H1 (cell line): ENCODE data around the gene TGFBRAP1. TPM values are rescaled to one million over a fixed set of nuclear protein-coding genes. Genes with fewer than 3 reads are reported as not detected.

Experiments
- CTCF ChIA-PET: fragments of 300-600 bp; sonication (Branson Sonifier 250); formaldehyde crosslinking; loops from one replicate; lab custom pipeline; 2021; ENCODE audit not compliant: partially characterized antibody; lab: Charles Lee
- POLR2A ChIA-PET: fragments of 300-600 bp; sonication (Branson Sonifier 250); formaldehyde crosslinking; loops from one replicate; lab custom pipeline; 2021; ENCODE audit warnings: inconsistent platforms; ENCODE audit not compliant: partially characterized antibody; lab: Charles Lee
- DNase-seq, 2 experiments: peaks; one replicate each; pipeline versions ENCODE4 v3.0.0 to v3.0.0-alpha.2; 2010 to 2022; ENCODE audit warnings: low spot score in 2 of 2, low read depth in 1 of 2, mixed read lengths in 1 of 2
- FAIRE-seq: peaks from 2 replicates; lab custom pipeline; 2011; peaks lifted over from hg19 to GRCh38; lab: Jason Lieb, UNC
- H2AFZ ChIP-seq: 2 replicates; pipeline ENCODE4 v1.8.1; 2012; ENCODE audit warnings: low read length, inconsistent platforms
- H2AK5ac ChIP-seq: 2 replicates; pipeline ENCODE4 v1.6.1; 2013; ENCODE audit warnings: low read depth, low read length
- H2BK120ac ChIP-seq: replicated peaks from 2 replicates; pipeline ENCODE3; 2013; ENCODE audit warnings: low read depth, low read length, inconsistent platforms
- H2BK12ac ChIP-seq: 2 replicates; pipeline ENCODE4 v1.6.1; 2013; ENCODE audit warnings: low read depth, low read length
- H2BK15ac ChIP-seq: 2 replicates; pipeline ENCODE4 v1.6.1; 2013; ENCODE audit warnings: low read length
- H2BK20ac ChIP-seq: 2 replicates; pipeline ENCODE4 v1.6.1; 2013; ENCODE audit warnings: low read length
- H2BK5ac ChIP-seq: 2 replicates; pipeline ENCODE4 v1.6.1; 2013; ENCODE audit warnings: low read depth, low read length
- H3K14ac ChIP-seq: 2 replicates; pipeline ENCODE4 v1.6.1; 2013; ENCODE audit warnings: inconsistent platforms; ENCODE audit not compliant: insufficient read length
- H3K18ac ChIP-seq: 2 replicates; pipeline ENCODE4 v1.6.1; 2013; ENCODE audit warnings: low read length; ENCODE audit errors: extremely low read depth
- H3K23ac ChIP-seq: 2 replicates; pipeline ENCODE4 v1.6.1; 2013; ENCODE audit warnings: inconsistent platforms; ENCODE audit not compliant: insufficient read length
- H3K23me2 ChIP-seq: 2 replicates; pipeline ENCODE4 v1.6.1; 2013; ENCODE audit warnings: low read depth, low read length
- H3K27ac ChIP-seq: 2 replicates; pipeline ENCODE4 v1.6.1; 2011; ENCODE audit warnings: low read depth, low read length, inconsistent platforms
- H3K27me3 ChIP-seq, 4 experiments: replicated peaks in 1 of 4; 1 replicate in 1 of 4; 2 replicates in 3 of 4; pipeline versions ENCODE4 v1.6.1 to v1.8.1; 2011 to 2013; ENCODE audit warnings: low read length in 3 of 4, mild to moderate bottlenecking in 3 of 4, inconsistent platforms in 2 of 4, mixed read lengths in 2 of 4, moderate library complexity in 1 of 4; ENCODE audit not compliant: control insufficient read depth in 3 of 4, insufficient read depth in 3 of 4; ENCODE audit errors: extremely low read depth in 1 of 4
- H3K36me3 ChIP-seq, 4 experiments: 2 replicates each; pipeline versions ENCODE4 v1.6.1 to v1.8.1; 2011 to 2013; ENCODE audit warnings: mild to moderate bottlenecking in 4 of 4, low read length in 3 of 4, moderate library complexity in 2 of 4, control low read depth in 1 of 4, inconsistent platforms in 1 of 4; ENCODE audit not compliant: insufficient read depth in 4 of 4, control insufficient read depth in 2 of 4
- H3K4ac ChIP-seq: replicated peaks from 2 replicates; pipeline ENCODE3; 2013; ENCODE audit warnings: low read length, low read depth, mixed read lengths, inconsistent platforms; ENCODE audit not compliant: insufficient read length
- H3K4me1 ChIP-seq, 4 experiments: replicated peaks in 1 of 4; 1 replicate in 1 of 4; 2 replicates in 3 of 4; pipeline versions ENCODE4 v1.6.1 to v1.8.1; 2011 to 2013; ENCODE audit warnings: low read length in 3 of 4, inconsistent platforms in 2 of 4, mixed read lengths in 1 of 4; ENCODE audit not compliant: insufficient read depth in 4 of 4, control insufficient read depth in 3 of 4
- H3K4me2 ChIP-seq, 2 experiments: 2 replicates each; pipeline versions ENCODE4 v1.6.1 to v1.8.1; 2011 to 2013; ENCODE audit warnings: low read depth in 2 of 2, low read length in 2 of 2, control low read depth in 1 of 2, inconsistent platforms in 1 of 2, mild to moderate bottlenecking in 1 of 2; ENCODE audit not compliant: insufficient read depth in 1 of 2
- H3K4me3 ChIP-seq, 4 experiments: fragments of 200-600, 300-600 bp in 1 of 4; sonication (generic), shearing (Covaris generic), sonication (Bioruptor Twin) in 1 of 4; 2 replicates each; pipeline versions ENCODE4 v1.5.1 to v1.8.1; 2011 to 2016; ENCODE audit warnings: low read length in 4 of 4, low read depth in 3 of 4, control low read depth in 2 of 4, inconsistent platforms in 2 of 4, mild to moderate bottlenecking in 2 of 4, mixed read lengths in 1 of 4, moderate library complexity in 1 of 4; ENCODE audit not compliant: insufficient read depth in 2 of 4; ENCODE audit errors: extremely low read depth in 1 of 4
- H3K56ac ChIP-seq: replicated peaks from 2 replicates; pipeline ENCODE3; 2013; ENCODE audit warnings: low read depth, mild to moderate bottlenecking, mixed read lengths, low read length, inconsistent platforms; ENCODE audit not compliant: insufficient read length
- H3K79me1 ChIP-seq: 2 replicates; pipeline ENCODE4 v1.6.1; 2013; ENCODE audit warnings: low read depth, low read length, control low read depth
- H3K79me2 ChIP-seq, 2 experiments: 2 replicates each; pipeline versions ENCODE4 v1.6.1 to v1.8.1; 2012 to 2013; ENCODE audit warnings: low read length in 2 of 2, mild to moderate bottlenecking in 2 of 2, inconsistent platforms in 1 of 2; ENCODE audit not compliant: insufficient read depth in 2 of 2, control insufficient read depth in 1 of 2
- H3K9ac ChIP-seq, 4 experiments: replicated peaks in 1 of 4; 1 replicate in 1 of 4; 2 replicates in 3 of 4; pipeline versions ENCODE4 v1.6.1 to v1.8.1; 2011 to 2013; ENCODE audit warnings: low read depth in 3 of 4, low read length in 3 of 4, control low read depth in 2 of 4, mild to moderate bottlenecking in 2 of 4, moderate library complexity in 2 of 4, inconsistent platforms in 1 of 4; ENCODE audit errors: extremely low read depth in 1 of 4
- H3K9me3 ChIP-seq, 2 experiments: 2 replicates each; pipeline versions ENCODE4 v1.6.1 to v1.8.1; 2012 to 2013; ENCODE audit warnings: mild to moderate bottlenecking in 2 of 2, moderate library complexity in 2 of 2, control low read depth in 1 of 2, inconsistent platforms in 1 of 2, low read depth in 1 of 2, low read length in 1 of 2, mixed read lengths in 1 of 2; ENCODE audit not compliant: insufficient read depth in 2 of 2
- H4K20me1 ChIP-seq, 2 experiments: replicated peaks in 1 of 2; 2 replicates each; pipeline versions ENCODE3 to v1.8.1; 2011 to 2013; ENCODE audit warnings: inconsistent platforms in 2 of 2, low read length in 2 of 2, mild to moderate bottlenecking in 1 of 2; ENCODE audit not compliant: insufficient read depth in 2 of 2, control insufficient read depth in 1 of 2
- H4K5ac ChIP-seq: 2 replicates; pipeline ENCODE4 v1.6.1; 2013; ENCODE audit warnings: low read length, low read depth, mixed read lengths, inconsistent platforms; ENCODE audit not compliant: insufficient read length
- H4K8ac ChIP-seq: 2 replicates; pipeline ENCODE4 v1.8.0; 2013; ENCODE audit warnings: mild to moderate bottlenecking, moderate library complexity, low read length, inconsistent platforms; ENCODE audit not compliant: insufficient read depth; ENCODE audit errors: extremely low read depth
- H4K91ac ChIP-seq: replicated peaks from 2 replicates; pipeline ENCODE3; 2013; ENCODE audit warnings: low read length, mixed read lengths, inconsistent platforms; ENCODE audit not compliant: insufficient read length
- CTCF ChIP-seq, 3 experiments: IDR thresholded peaks; 1 replicate in 2 of 3; 2 replicates in 1 of 3; pipeline versions ENCODE4 v1.5.1 to v1.6.1; 2011; ENCODE audit warnings: low read length in 3 of 3, mild to moderate bottlenecking in 3 of 3, inconsistent platforms in 2 of 3, low read depth in 1 of 3, moderate library complexity in 1 of 3; ENCODE audit not compliant: insufficient read depth in 1 of 3; ENCODE audit errors: control extremely low read depth in 1 of 3
- KDM1A ChIP-seq: fragments of 200-600, 300-600 bp; sonication (generic); IDR thresholded peaks from 2 replicates; pipeline ENCODE4 v1.7.1; 2016; ENCODE audit warnings: mild to moderate bottlenecking, low read length, borderline replicate concordance
- KDM4A ChIP-seq: IDR thresholded peaks from one replicate; pipeline ENCODE4 v1.7.1; 2012; ENCODE audit warnings: low read depth, mild to moderate bottlenecking, moderate library complexity, low read length, inconsistent platforms; ENCODE audit not compliant: severe bottlenecking
- RXRA ChIP-seq: IDR thresholded peaks from 2 replicates; pipeline ENCODE4 v1.6.1; 2011; ENCODE audit warnings: low read depth, mild to moderate bottlenecking, low read length, moderate library complexity; ENCODE audit not compliant: insufficient read depth
- SIRT6 ChIP-seq: IDR thresholded peaks from one replicate; pipeline ENCODE4 v1.7.1; 2012; ENCODE audit warnings: low read length, inconsistent platforms
- SRF ChIP-seq: IDR thresholded peaks from 2 replicates; pipeline ENCODE4 v1.6.1; 2011; ENCODE audit warnings: mild to moderate bottlenecking, low read depth, low read length, moderate library complexity
- TAF1 ChIP-seq: IDR thresholded peaks from 2 replicates; pipeline ENCODE4 v1.6.1; 2011; ENCODE audit warnings: mild to moderate bottlenecking, low read depth, low read length
- USF2 ChIP-seq: IDR thresholded peaks from 2 replicates; pipeline ENCODE4 v1.6.1; 2011; ENCODE audit warnings: low read length, improper control_type of control experiment
- WGBS, 2 experiments: shearing (Covaris generic) in 1 of 2; methylation state at CpG; one replicate each; pipeline versions ENCODE4 v1.1.6 to v1.1.7; 2013 to 2015; ENCODE audit warnings: low lambda C conversion rate in 2 of 2, mixed read lengths in 2 of 2, inconsistent platforms in 1 of 2, low coverage in 1 of 2, missing lambda C conversion rate in 1 of 2; ENCODE audit not compliant: insufficient replicate concordance in 2 of 2, insufficient coverage in 1 of 2, insufficient read length in 1 of 2; ENCODE audit errors: extremely low coverage in 1 of 2, missing lambda C conversion rate in 1 of 2; 5-methylcytosine and 5-hydroxymethylcytosine counted together
- polyA plus RNA-seq, 7 experiments: library from polyadenylated mRNA; depleted of rRNA in 3 of 7; stranded (reverse) in 5 of 7; unstranded in 2 of 7; fragments of >200 nt in 5 of 7; fragments of 200-250 nt in 2 of 7; gene quantifications; 1 replicate in 5 of 7; 2 replicates in 1 of 7; 4 replicates in 1 of 7; pipeline versions ENCODE4 v1.2.1 to v1.2.3, GENCODE V29; 2011 to 2013; ENCODE audit warnings: missing spikeins in 2 of 7, mixed read lengths in 2 of 7
- total RNA-seq: library from RNA; stranded (reverse); fragmentation: NEBNext Ultra II Directional; extraction: Animal tissue kit (Norgen Biotek cat#: 25700); gene quantifications from 2 replicates; pipeline ENCODE4 v1.2.1, GENCODE V29; 2021
- TF ChIP-seq, protein P1 (sequence below): IDR thresholded peaks from 2 replicates; pipeline ENCODE4 v1.6.1; 2011; ENCODE audit warnings: low read depth, mild to moderate bottlenecking, low read length; ENCODE audit not compliant: insufficient read depth

The TGFBRAP1 gene
- total and polyA plus RNA-seq, 2 of the 8 experiments (the other 6 are each of a cell fraction or from before 2014, with no cell fraction given), result 11.2 to 20.2 TPM

- H3K14ac ChIP-seq, result no peak overlapping the region
- H4K20me1 ChIP-seq, result peaks cover 0 to 7% of the 10 kb centered on the region in 2 experiments
- no peak overlapping the region for H4K91ac ChIP-seq
- H3K9ac ChIP-seq, result no peak overlapping the region
- no peaks in the 10 kb centered on the region for H3K36me3 ChIP-seq
- ChIA-PET POLR2A (interaction anchor here (1.3 to 2.1 kb wide), 2 partner anchors 10 to 11 kb away, joined by 3 to 10 read pairs; partner anchors contain the start of gene C2orf49), CTCF (interaction anchor here (0.7 to 1.2 kb wide), 3 partner anchors 50 to 216 kb away, joined by 3 read pairs; no protein-coding TSS in a partner anchor)
- no peak overlapping the region for H2BK120ac ChIP-seq
- H3K4ac ChIP-seq, result no peak overlapping the region
- H2AK5ac ChIP-seq, result no peak overlapping the region
- H2BK5ac ChIP-seq, result no peak overlapping the region
- H3K56ac ChIP-seq, result no peak overlapping the region
- no peak overlapping the region for H4K5ac ChIP-seq
- H3K4me2 ChIP-seq, result no peak overlapping the region; a peak in 1 of 4 replicates
- peaks cover 22% of the 10 kb centered on the region for H3K79me1 ChIP-seq
- peaks cover 5 to 12% (median 10%) of the 10 kb centered on the region in 4 experiments; a peak in 5 of 7 replicates for H3K4me1 ChIP-seq
- H2BK20ac ChIP-seq, result no peak overlapping the region
- H4K8ac ChIP-seq, result no peak overlapping the region
- DNase-seq (no peak), FAIRE-seq (no peak)
- H3K27me3 ChIP-seq, result no peaks in the 10 kb centered on the region; a peak in 1 of 7 replicates
- peaks cover 9 to 65% of the 10 kb centered on the region in 2 experiments; a peak in 3 of 4 replicates for H3K79me2 ChIP-seq
- no peak overlapping the region for H2AFZ ChIP-seq
- H3K27ac ChIP-seq, result no peak overlapping the region
- no peak overlapping the region for H3K18ac ChIP-seq
- H3K9me3 ChIP-seq, result no peaks in the 10 kb centered on the region
- WGBS, 2 experiments, result 81% methylated on average over 2 of the region's 2 CpGs; no CpG with 5 or more reads in 1 of the 2 experiments
- H3K4me3 ChIP-seq, result no peak overlapping the region
- H2BK15ac ChIP-seq, result no peak overlapping the region
- peaks cover 10% of the 10 kb centered on the region; the same call in 1 of the 2 replicates for H3K23me2 ChIP-seq
- H2BK12ac ChIP-seq, result no peak overlapping the region
- H3K23ac ChIP-seq, result no peak overlapping the region
- TF ChIP-seq, protein P1, sequence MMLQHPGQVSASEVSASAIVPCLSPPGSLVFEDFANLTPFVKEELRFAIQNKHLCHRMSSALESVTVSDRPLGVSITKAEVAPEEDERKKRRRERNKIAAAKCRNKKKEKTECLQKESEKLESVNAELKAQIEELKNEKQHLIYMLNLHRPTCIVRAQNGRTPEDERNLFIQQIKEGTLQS, result no peak
- TF ChIP-seq CTCF (IDR thresholded peaks at IDR 0.05; ENCODE audit: control extremely low read depth in 1 of 3, insufficient read depth in 1 of 3, low read depth in 1 of 3, low read length in 3 of 3) (no peak), SRF (no peak), TAF1 (no peak), KDM1A (no peak), SIRT6 (no peak), RXRA (no peak), KDM4A (no peak), USF2 (no peak)
Measured at GRCh38 chr2:105327690-105328089, 1.8 kb downstream of the TGFBRAP1 start.
